ENCODE measurements around the gene TBX5. TPM values are rescaled to one million over a fixed set of nuclear protein-coding genes. Genes with fewer than 3 reads are reported as not detected.

The TBX5 gene
- total and polyA plus RNA-seq, 12 donors: 0.07 to 0.27 (median 0.14) TPM; not detected in 8

DNA sequence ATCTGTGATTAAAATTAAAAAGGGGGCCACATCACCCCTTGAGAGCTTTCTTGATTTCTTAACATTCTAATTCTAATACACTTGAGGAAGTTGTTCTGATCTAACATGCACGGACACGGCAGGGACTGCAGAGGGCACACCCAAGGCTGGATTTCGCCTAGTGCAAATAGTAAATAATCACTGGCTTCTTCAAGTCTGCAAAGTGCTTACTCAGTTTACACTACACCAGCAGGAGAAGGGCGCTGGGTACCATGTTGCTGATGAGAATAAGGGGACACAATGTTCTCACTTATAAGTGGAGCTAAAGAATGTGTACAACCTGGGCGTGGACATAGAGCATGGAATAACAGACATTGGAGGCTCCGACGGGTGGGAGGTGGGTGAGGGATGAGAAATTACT, 34.2 kb downstream of the TBX5 start:
- intact Hi-C loops (cut with DNase I): no loop called here
- TF ChIP-seq POLR2A (IDR thresholded peaks at IDR 0.05) (no peak), CTCF (IDR thresholded peaks at IDR 0.05) (no peak)
- H3K4me1 ChIP-seq (replicated peaks in 1 of 2): no peaks in the 10 kb centered on the region
- 65 to 80% (median 70%) methylated on average over 7 of the region's 7 CpGs for WGBS, 4 donors
- no peaks in the 10 kb centered on the region for H3K36me3 ChIP-seq (replicated peaks in 1 of 2)
- H3K27ac ChIP-seq: no peak overlapping the region
- peaks cover 12% of the 10 kb centered on the region for H3K27me3 ChIP-seq
- DNase-seq: no peak
- H3K4me3 ChIP-seq: no peak overlapping the region
- no peaks in the 10 kb centered on the region for H3K9me3 ChIP-seq (replicated peaks in 1 of 3)

DNA sequence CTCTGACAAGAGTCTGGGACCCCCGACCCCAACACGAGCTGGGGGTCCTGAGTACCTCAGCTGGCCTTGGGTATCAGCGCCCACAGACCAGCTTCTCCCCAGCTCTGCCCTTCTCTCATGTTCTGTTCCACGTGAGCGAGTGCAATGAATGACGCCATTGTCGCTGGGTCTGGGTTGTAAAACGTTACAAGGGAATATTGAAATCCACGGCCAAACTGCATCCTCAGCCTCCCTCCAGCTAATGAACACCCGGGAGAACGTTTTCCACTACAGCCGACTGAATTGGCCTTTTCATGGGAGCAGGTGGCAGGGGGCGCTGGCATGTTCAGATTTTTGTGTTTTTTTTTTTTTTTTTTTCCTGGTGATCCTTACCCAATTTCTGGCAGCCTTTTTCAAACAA, 34.7 kb downstream of the TBX5 start:
- Histone ChIP-seq H3K27ac (no peak overlapping the region), H3K36me3 (replicated peaks in 1 of 2) (no peaks in the 10 kb centered on the region), H3K4me3 (no peak overlapping the region), H3K27me3 (peaks cover 12% of the 10 kb centered on the region), H3K4me1 (replicated peaks in 1 of 2) (no peaks in the 10 kb centered on the region), H3K9me3 (replicated peaks in 1 of 3) (no peaks in the 10 kb centered on the region)
- no peak for DNase-seq
- WGBS, 4 donors: 62 to 69% (median 66%) methylated on average over 9 to 13 of the region's 13 CpGs
- intact Hi-C loops (cut with DNase I): no loop called here
- TF ChIP-seq CTCF (IDR thresholded peaks at IDR 0.05) (no peak), POLR2A (IDR thresholded peaks at IDR 0.05) (no peak)

GRCh38 chr12:114368685-114369452, 37.1 kb downstream of the TBX5 start:
- Histone ChIP-seq H3K4me3 (no peak overlapping the region), H3K4me1 (replicated peaks in 1 of 2) (no peaks in the 10 kb centered on the region), H3K27me3 (peaks cover 9% of the 10 kb centered on the region), H3K9me3 (replicated peaks in 1 of 3) (no peaks in the 10 kb centered on the region), H3K36me3 (replicated peaks in 1 of 2) (no peaks in the 10 kb centered on the region), H3K27ac (no peak overlapping the region)
- intact Hi-C loops (cut with DNase I): no loop called here
- no peak for DNase-seq
- TF ChIP-seq CTCF (IDR thresholded peaks at IDR 0.05) (no peak), POLR2A (IDR thresholded peaks at IDR 0.05) (no peak)
- WGBS, 4 donors: 67 to 77% (median 73%) methylated on average over 8 of the region's 8 CpGs

DNA sequence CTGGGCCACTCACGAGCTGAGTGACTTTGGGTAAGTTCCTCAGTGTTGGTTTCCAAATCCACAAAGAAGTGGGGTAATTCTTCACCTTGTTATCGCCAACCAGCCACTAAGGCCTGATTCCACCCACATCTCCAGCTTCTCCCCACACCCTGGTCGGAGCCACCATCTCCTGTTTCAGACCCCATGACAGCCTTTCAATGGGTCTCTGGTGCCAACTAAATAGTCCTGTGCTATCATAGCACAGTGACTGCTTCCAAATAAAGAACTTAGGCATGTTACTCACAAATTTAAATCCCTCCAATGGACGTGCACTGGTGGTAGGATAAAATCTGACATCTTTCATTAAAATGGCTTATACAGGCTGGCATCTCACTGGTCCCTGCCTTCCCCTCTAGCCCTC, 44.0 kb downstream of the TBX5 start:
- TF ChIP-seq POLR2A (IDR thresholded peaks at IDR 0.05) (no peak), CTCF (IDR thresholded peaks at IDR 0.05) (no peak)
- H3K36me3 ChIP-seq (replicated peaks in 1 of 2): no peaks in the 10 kb centered on the region
- no peaks in the 10 kb centered on the region for H3K4me1 ChIP-seq (replicated peaks in 1 of 2)
- H3K27me3 ChIP-seq: peaks cover 11% of the 10 kb centered on the region
- no peak overlapping the region for H3K27ac ChIP-seq
- intact Hi-C loops (cut with DNase I): no loop called here
- WGBS, 4 donors: 56 to 73% (median 65%) methylated on average over 4 of the region's 4 CpGs
- no peak for DNase-seq
- H3K4me3 ChIP-seq: no peak overlapping the region
- H3K9me3 ChIP-seq (replicated peaks in 1 of 3): no peaks in the 10 kb centered on the region
